Measurements from ENCODE around the gene USP8.

The USP8 gene

DNA sequence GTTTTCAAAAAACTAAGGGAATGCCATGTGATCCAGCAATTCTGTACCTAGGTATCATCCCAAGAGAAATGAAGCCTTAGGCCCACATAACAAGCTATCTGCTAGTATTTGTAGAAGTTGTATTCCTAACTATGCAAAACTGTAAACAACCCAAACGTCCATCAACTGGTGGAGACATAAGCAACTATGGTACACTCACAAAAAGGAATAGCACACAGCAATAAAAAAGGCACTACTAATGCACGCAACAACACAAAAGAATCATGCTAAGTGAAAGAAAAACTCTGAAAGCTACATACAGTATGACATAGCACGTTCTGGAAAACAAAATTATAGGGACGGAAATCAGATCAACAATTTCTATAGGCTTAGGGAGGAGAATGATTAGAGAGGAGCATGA, 107.0 kb downstream of the USP8 start:
- no peak for DNase-seq (ENCODE audit: extremely low read depth in 1 of 2, low read depth in 1 of 2)

DNA sequence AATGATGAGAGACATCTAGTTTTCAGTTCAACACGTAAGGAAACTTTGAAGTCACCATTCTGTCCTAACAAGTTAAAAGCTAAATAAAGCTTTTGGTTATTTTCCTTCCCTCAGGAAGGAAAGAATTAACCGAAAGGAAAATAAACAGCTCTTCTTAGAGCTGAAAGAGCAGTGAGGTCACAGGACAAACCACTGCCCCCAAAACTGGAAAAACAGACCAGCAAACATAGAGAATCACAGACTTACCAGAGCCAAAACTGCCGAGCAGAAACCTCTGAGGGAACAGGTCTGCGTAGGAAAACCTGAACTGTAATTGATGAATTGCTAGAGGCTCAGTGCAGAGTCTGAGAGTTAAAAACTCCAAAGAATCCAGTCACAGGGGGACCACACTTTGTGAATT, 107.6 kb downstream of the USP8 start:
- DNase-seq (ENCODE audit: extremely low read depth in 1 of 2, low read depth in 1 of 2) = no peak

DNA sequence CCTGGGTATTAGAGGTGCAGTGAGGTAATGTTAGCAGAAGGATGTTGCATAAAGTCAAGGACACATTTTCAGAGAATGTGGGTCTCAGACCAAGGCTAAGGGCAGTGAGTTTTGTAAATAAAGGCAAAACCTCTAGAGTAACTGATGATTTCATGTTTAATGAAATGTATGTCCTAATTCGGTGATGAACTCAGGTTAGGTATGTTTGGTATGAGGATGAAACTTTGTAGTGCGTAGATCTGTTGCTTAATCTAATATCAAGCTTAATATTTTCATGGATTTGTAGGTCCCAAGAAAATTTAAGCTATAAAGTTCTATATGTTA, 118.6 kb downstream of the USP8 start:
- no peak for DNase-seq (ENCODE audit: extremely low read depth in 1 of 2, low read depth in 1 of 2)

DNA sequence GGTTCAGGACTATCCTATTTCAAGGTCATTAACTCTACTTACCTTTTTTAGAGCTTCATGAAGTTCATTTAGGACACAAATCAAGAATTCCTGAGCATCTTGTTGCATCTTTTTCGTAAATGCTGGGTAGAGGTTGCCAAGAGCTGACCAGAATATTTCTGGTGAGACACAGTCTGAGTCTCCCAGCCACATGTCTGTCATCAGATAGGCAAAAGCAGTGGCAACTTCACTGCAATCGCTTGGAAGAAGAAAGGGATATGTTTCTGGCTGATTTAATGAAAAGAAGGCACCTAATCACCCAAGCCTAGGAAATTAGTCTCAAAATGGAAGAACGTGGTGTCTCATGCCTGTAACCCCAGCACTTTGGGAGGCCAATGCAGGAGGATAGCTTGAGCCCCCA, 119.4 kb downstream of the USP8 start:
- no peak for DNase-seq (ENCODE audit: extremely low read depth in 1 of 2, low read depth in 1 of 2)

- no peak for DNase-seq (ENCODE audit: extremely low read depth in 1 of 2, low read depth in 1 of 2)
Measured at GRCh38 chr15:50544368-50544767, 120.2 kb downstream of the USP8 start.

DNA sequence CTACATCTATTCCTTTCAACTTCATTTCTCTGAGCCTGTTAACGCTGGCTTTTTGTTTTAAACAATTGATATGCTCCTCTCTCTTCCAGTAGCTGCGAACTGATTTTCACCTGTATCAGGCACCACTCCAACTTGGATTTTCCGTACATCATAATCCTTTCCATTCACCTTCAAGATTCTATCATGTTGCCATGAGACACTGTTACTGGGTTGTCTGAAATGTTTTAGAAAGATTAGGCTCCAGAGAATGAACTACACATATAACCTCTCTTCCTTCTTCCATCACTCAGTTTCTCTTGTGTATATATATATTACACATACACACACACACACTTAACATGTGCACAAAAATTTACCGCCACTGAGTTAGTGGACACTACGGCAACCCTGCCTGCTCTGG, 122.4 kb downstream of the USP8 start, which contains the start of gene USP50:
Gene USP50, minus strand, starts transcription at position 101 of the 400 bp plus-strand sequence. CDS start 141 bp downstream, outside the sequence.
- no peak for DNase-seq (ENCODE audit: extremely low read depth in 1 of 2, low read depth in 1 of 2)

DNA sequence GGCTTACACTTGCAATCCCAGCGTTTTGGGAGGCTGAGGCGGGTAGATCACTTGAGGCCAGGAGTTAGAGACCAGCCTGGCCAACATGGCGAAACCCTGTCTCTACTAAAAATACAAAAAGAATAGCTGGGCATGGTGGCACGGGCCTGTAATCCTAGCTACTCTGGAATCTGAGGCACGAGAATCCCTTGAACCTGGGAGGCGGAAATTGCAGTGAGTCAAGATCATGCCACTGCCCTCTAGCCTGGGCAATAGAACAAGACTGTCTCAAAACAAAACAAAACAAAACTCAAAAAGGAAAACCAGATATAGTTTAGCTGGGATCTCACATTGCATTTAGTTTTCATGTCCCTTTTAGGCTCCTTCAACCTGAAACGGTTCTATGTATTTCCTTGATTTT, 125.1 kb downstream of the USP8 start:
- DNase-seq (ENCODE audit: extremely low read depth in 1 of 2, low read depth in 1 of 2) = no peak

DNA sequence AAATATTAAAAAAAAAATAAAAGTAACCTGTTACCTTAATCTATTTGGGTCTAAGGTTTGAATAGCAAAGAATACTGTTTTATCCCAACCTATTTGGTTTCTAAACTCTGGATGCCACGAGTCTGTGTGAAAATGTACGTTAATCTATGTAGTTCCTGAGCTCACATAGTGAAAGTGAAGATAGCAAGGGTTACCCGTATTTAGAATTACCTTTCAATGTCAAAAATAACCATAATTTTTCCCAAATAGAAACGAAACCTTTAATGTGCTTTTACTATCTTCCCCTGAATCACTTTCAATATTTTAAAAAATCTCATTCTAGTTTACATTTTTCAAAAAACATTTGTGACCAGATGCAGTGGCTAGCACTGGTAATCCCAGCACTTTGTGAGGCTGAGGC, 128.0 kb downstream of the USP8 start:
- no peak for DNase-seq (ENCODE audit: extremely low read depth in 1 of 2, low read depth in 1 of 2)

- no peak for DNase-seq (ENCODE audit: extremely low read depth in 1 of 2, low read depth in 1 of 2)
Measured at GRCh38 chr15:50556642-50557371, 132.6 kb downstream of the USP8 start.

GRCh38 chr15:50558012-50558411, 133.8 kb downstream of the USP8 start:
- no peak for DNase-seq (ENCODE audit: extremely low read depth in 1 of 2, low read depth in 1 of 2)

GRCh38 chr15:50562735-50563640, 138.8 kb downstream of the USP8 start:
- DNase-seq (ENCODE audit: extremely low read depth in 1 of 2, low read depth in 1 of 2) = no peak

DNA sequence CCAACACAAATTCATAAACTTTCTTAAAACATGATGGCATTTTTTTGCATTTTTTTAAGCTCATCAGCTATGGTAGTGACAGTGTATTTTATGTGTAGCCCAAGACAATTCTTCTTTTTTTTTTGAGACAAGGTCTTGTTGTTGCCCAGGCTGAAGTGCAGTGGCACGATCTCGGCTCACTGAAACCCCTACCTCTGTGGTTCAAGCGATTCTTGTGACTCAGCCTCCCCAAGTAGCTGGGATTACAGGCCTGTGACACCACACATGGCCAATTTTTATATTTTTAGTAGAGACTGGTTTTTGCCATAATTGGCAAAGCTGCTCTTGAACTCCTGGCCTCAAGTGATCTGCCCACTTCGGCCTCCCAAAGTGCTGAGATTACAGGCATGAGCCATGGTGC, 139.6 kb downstream of the USP8 start:
- no peak for DNase-seq (ENCODE audit: extremely low read depth in 1 of 2, low read depth in 1 of 2)

All from stimulated activated CD8-positive, alpha-beta memory T cell treated with anti-CD3 and anti-CD28 coated beads, Interleukin-7, amount 100 ng/mL, for 48 hours (primary cell).